PC-3 (cell line): ENCODE measurements around the gene SCN1A.

Source experiments
- CTCF ChIP-seq: fragments of 300-600 bp; sonication (generic); conservative IDR thresholded peaks from 2 replicates; pipeline ENCODE4 v1.5.1; 2017; ENCODE audit warnings: antibody characterized with exemption, low read depth, mild to moderate bottlenecking, low read length
- EZH2 ChIP-seq: fragments of 300-600 bp; sonication (generic); IDR thresholded peaks from one replicate; pipeline ENCODE4 v1.6.1; 2017; ENCODE audit warnings: antibody characterized with exemption, mild to moderate bottlenecking, low read length; ENCODE audit not compliant: unreplicated experiment
- EZH2phosphoT487 ChIP-seq: fragments of 300-600 bp; sonication (generic); IDR thresholded peaks from 2 replicates; pipeline ENCODE4 v1.6.1; 2018; ENCODE audit warnings: mild to moderate bottlenecking, antibody characterized with exemption, low read length, borderline replicate concordance

- TF ChIP-seq CTCF (no peak), EZH2phosphoT487 (no peak), EZH2 (no peak)
Observed at GRCh38 chr2:166148500-166149400, 20.9 kb upstream of the SCN1A start.
